Prostate gland (tissue), 2 donors: Measurements from ENCODE around the gene VPS13D. TPM values are rescaled to one million over a fixed set of nuclear protein-coding genes. Genes with fewer than 3 reads are reported as not detected.

Experiments used
- DNase-seq: peaks from one replicate; pipeline ENCODE4 v3.0.0-alpha.2; 2019; ENCODE audit warnings: low spot score
- H3K27ac ChIP-seq, 2 donors: fragments of 200-600 bp; sonication (generic); 2 replicates each; pipeline ENCODE4 v1.5.1; 2017 to 2019
- H3K27me3 ChIP-seq: fragments of 200-600 bp; sonication (generic); replicated peaks from 2 replicates; pipeline ENCODE4 v1.5.1; 2019; ENCODE audit not compliant: insufficient read depth
- H3K36me3 ChIP-seq, 2 donors: fragments of 200-600 bp; sonication (generic); 1 replicate in 1 of 2; 2 replicates in 1 of 2; pipeline versions ENCODE4 v1.5.1 to v1.8.1; 2017 to 2019
- H3K4me1 ChIP-seq: fragments of 200-600 bp; sonication (generic); replicated peaks from 2 replicates; pipeline ENCODE4 v1.5.1; 2019
- H3K4me3 ChIP-seq, 2 donors: fragments of 200-600 bp; sonication (generic); 2 replicates each; pipeline ENCODE4 v1.5.1; 2017 to 2019
- H3K9me3 ChIP-seq: fragments of 200-600 bp; sonication (generic); 2 replicates; pipeline ENCODE4 v1.5.1; 2017
- POLR2A ChIP-seq: fragments of 450-650 bp; IDR thresholded peaks from one replicate; pipeline ENCODE4 v1.6.1; 2016; ENCODE audit warnings: antibody characterized with exemption, mild to moderate bottlenecking
- POLR2AphosphoS5 ChIP-seq: sonication (generic); formaldehyde crosslinking; IDR thresholded peaks from one replicate; pipeline ENCODE4 v1.6.1; 2017; ENCODE audit warnings: antibody characterized with exemption
- WGBS: methylation state at CpG from one replicate; pipeline ENCODE4 v1.1.5; 2018; 5-methylcytosine and 5-hydroxymethylcytosine counted together
- intact Hi-C: fragments of 100-400 bp; cut with DNase I; formaldehyde crosslinking; loops from one replicate; pipeline ENCODE4 v1.14.2; 2022
- total RNA-seq, 2 donors: library from RNA; depleted of rRNA; stranded (reverse); fragments of >200 nt; gene quantifications; one replicate each; pipeline ENCODE4 v1.1.0, GENCODE V29; 2016
- TF ChIP-seq, protein P1 (sequence below), 4 experiments: fragments of 200-600 bp in 2 of 4; fragments of 450-650 bp in 2 of 4; sonication (generic) in 2 of 4; IDR thresholded peaks; 1 replicate in 3 of 4; 2 replicates in 1 of 4; pipeline ENCODE4 v1.5.1; 2016 to 2019; ENCODE audit warnings: antibody characterized with exemption in 4 of 4, mild to moderate bottlenecking in 2 of 4, moderate library complexity in 2 of 4

VPS13D gene
- total RNA-seq, 2 donors from 2014 or later: 60.7 to 80.8 TPM

DNA sequence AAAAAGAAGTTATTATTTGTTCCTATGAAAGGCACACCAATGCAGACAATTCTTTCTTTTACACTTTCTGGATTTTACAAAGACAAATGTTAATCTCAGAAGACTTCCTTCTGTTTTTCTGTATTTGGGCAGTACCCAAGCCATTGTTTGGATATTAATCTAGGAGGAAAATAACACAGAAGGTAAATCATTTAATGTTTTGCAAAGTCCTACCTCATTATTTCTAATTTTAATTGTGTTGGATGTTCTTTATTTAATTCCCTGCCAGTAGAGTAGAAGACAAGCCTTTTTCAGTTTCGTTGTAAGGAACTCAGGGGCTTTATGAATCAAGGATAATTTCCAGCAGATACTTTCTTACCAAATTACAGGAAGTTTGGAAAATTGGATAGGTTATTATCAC, 118.3 kb downstream of the VPS13D start:
- TF ChIP-seq, protein P1, sequence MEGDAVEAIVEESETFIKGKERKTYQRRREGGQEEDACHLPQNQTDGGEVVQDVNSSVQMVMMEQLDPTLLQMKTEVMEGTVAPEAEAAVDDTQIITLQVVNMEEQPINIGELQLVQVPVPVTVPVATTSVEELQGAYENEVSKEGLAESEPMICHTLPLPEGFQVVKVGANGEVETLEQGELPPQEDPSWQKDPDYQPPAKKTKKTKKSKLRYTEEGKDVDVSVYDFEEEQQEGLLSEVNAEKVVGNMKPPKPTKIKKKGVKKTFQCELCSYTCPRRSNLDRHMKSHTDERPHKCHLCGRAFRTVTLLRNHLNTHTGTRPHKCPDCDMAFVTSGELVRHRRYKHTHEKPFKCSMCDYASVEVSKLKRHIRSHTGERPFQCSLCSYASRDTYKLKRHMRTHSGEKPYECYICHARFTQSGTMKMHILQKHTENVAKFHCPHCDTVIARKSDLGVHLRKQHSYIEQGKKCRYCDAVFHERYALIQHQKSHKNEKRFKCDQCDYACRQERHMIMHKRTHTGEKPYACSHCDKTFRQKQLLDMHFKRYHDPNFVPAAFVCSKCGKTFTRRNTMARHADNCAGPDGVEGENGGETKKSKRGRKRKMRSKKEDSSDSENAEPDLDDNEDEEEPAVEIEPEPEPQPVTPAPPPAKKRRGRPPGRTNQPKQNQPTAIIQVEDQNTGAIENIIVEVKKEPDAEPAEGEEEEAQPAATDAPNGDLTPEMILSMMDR (IDR thresholded peaks at IDR 0.05): no peak
- TF ChIP-seq POLR2AphosphoS5 (no peak), POLR2A (no peak)
- no peak overlapping the region for H3K4me3 ChIP-seq
- WGBS: 72% methylated on average over 1 of the region's 1 CpG
- no peaks in the 10 kb centered on the region for H3K4me1 ChIP-seq
- no peaks in the 10 kb centered on the region for H3K9me3 ChIP-seq
- no peak overlapping the region for H3K27ac ChIP-seq
- H3K27me3 ChIP-seq: no peaks in the 10 kb centered on the region
- DNase-seq: no peak
- no peaks in the 10 kb centered on the region for H3K36me3 ChIP-seq
- intact Hi-C loops: no loop called here

DNA sequence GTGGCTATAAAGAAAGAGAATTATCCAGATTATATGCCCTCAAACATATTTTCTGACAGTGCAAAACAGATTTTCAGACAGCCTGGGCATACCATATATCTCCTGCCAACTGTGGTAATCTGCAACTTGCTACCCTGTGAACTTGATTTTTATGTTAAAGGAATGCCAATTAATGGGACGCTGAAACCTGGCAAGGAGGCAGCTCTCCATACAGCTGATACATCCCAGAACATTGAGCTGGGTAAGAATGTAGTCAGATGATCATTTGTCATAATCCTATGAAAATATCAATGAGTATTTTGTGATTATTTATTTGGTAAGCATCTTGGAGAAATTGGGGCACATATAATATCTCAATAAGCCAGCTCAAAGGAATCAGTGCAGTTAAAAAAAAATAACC, 124.2 kb downstream of the VPS13D start:
- DNase-seq: no peak
- Histone ChIP-seq H3K27me3 (no peaks in the 10 kb centered on the region), H3K27ac (no peak overlapping the region), H3K4me3 (no peak overlapping the region), H3K9me3 (no peaks in the 10 kb centered on the region), H3K36me3 (no peaks in the 10 kb centered on the region), H3K4me1 (no peaks in the 10 kb centered on the region)
- TF ChIP-seq POLR2A (no peak), POLR2AphosphoS5 (no peak)
- TF ChIP-seq, protein P1 (IDR thresholded peaks at IDR 0.05): no peak
- intact Hi-C loops: no loop called here
- 45% methylated on average over 1 of the region's 1 CpG for WGBS

DNA sequence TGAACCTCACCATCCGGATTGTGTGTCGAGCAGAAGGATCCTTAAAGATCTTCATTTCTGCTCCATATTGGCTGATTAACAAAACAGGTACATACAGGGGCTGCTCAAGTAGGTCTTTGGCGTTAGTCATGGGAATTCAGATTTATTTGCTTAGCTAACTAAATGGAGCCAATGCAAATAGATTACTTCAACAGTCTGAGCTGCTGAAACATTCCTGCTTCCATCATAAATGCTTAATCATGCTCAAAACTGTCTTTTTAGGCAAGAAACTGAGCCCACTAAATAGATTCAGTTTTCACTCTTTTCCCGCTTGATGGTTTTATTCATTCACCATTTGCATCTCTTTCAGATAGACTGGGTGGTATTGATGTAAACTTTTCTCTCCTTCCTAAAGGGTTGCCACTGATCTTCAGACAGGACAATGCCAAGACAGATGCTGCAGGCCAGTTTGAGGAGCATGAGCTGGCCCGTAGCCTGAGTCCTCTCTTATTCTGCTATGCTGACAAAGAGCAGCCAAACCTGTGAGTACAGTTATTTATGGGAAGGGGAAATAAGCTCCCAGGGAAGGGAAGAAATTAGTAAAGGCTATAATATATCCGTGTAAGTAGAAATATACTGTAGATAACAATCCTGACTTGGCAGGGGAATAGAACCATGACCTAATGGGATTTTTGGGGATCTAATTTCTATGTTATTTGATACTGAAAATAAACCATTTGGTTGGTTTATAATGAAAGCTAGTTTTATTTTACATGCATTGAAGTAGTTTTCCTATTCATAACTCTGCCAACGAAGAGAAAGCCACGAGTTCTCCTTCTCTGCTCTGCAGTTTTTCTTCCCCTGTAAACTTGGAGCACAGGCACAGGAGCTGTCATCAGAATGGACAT, 126.4 kb downstream of the VPS13D start:
- H3K9me3 ChIP-seq: no peaks in the 10 kb centered on the region
- peak; percentile 73 for DNase-seq
- H3K27me3 ChIP-seq: no peaks in the 10 kb centered on the region
- intact Hi-C loops: no loop called here
- no peak overlapping the region for H3K4me3 ChIP-seq
- WGBS: 16% methylated on average over 8 of the region's 8 CpGs
- no peak for TF ChIP-seq POLR2A
- TF ChIP-seq, protein P1 (IDR thresholded peaks at IDR 0.05): no peak
- TF ChIP-seq POLR2AphosphoS5: peak; percentile 56
- H3K27ac ChIP-seq: peak overlapping the region; percentile 41 to 61
- H3K36me3 ChIP-seq: no peaks in the 10 kb centered on the region
- no peaks in the 10 kb centered on the region for H3K4me1 ChIP-seq

DNA sequence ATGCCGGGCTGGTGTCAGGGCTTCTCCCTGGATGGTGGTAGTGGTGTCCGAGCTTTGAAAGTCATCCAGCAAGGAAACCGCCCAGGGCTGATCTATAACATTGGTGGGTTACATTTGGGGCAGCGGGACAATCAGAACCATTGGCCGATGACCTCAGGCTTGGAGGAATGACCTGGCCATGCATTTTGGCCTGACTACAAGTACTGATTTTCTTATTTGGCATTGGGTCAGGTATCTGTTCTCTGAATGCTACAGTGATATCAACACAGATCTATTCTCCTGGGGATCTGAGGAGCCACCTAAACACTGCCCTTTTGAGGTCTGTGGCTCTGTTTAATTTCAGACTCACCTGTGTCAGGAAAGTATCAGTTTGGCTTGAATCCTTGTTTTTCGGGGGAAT, 128.7 kb downstream of the VPS13D start:
- Histone ChIP-seq H3K36me3 (peaks cover 0 to 5% of the 10 kb centered on the region in 2 donors), H3K4me1 (no peaks in the 10 kb centered on the region), H3K9me3 (no peaks in the 10 kb centered on the region), H3K4me3 (no peak overlapping the region), H3K27ac (no peak overlapping the region), H3K27me3 (no peaks in the 10 kb centered on the region)
- no peak for DNase-seq
- intact Hi-C loops: no loop called here
- TF ChIP-seq, protein P1 (IDR thresholded peaks at IDR 0.05): no peak
- TF ChIP-seq POLR2AphosphoS5: no peak
- 86% methylated on average over 6 of the region's 6 CpGs for WGBS
